Mesendoderm (in vitro differentiated cells): ENCODE measurements around the gene SLC6A12.

Experiments used
- DNase-seq: peaks from one replicate; pipeline ENCODE4 v3.0.0; 2013
- H2AK5ac ChIP-seq: 2 replicates; pipeline ENCODE4 v1.6.1; 2013; ENCODE audit warnings: low read length, inconsistent platforms
- H2BK120ac ChIP-seq: 2 replicates; pipeline ENCODE4 v1.6.1; 2013; ENCODE audit warnings: low read depth, mild to moderate bottlenecking, low read length, moderate library complexity, mixed read lengths
- H2BK15ac ChIP-seq: replicated peaks from 2 replicates; pipeline ENCODE4 v1.6.1; 2013; ENCODE audit warnings: low read depth, mild to moderate bottlenecking, moderate library complexity
- H2BK5ac ChIP-seq: 2 replicates; pipeline ENCODE4 v1.6.1; 2013; ENCODE audit warnings: low read length, inconsistent platforms
- H3K18ac ChIP-seq: 2 replicates; pipeline ENCODE4 v1.6.1; 2013; ENCODE audit warnings: mild to moderate bottlenecking, low read length, mixed read lengths
- H3K23ac ChIP-seq: one replicate; pipeline ENCODE4 v1.6.1; 2013; ENCODE audit warnings: low read length
- H3K27ac ChIP-seq: 2 replicates; pipeline ENCODE4 v1.5.1; 2013; ENCODE audit warnings: low read depth, mild to moderate bottlenecking, inconsistent platforms, low read length, moderate library complexity
- H3K27me3 ChIP-seq: 2 replicates; pipeline ENCODE4 v1.6.1; 2013; ENCODE audit warnings: low read length, control low read depth, mild to moderate bottlenecking, inconsistent platforms; ENCODE audit not compliant: insufficient read depth, poor library complexity
- H3K36me3 ChIP-seq: 2 replicates; pipeline ENCODE4 v1.6.1; 2013; ENCODE audit warnings: low read length, inconsistent platforms; ENCODE audit not compliant: control insufficient read depth, insufficient read depth
- H3K4ac ChIP-seq: one replicate; pipeline ENCODE4 v1.6.1; 2013; ENCODE audit warnings: low read depth, mild to moderate bottlenecking, low read length, moderate library complexity
- H3K4me1 ChIP-seq: 2 replicates; pipeline ENCODE4 v1.6.1; 2013; ENCODE audit warnings: low read depth, low read length, inconsistent platforms; ENCODE audit not compliant: control insufficient read depth
- H3K4me2 ChIP-seq: 2 replicates; pipeline ENCODE4 v1.6.1; 2013; ENCODE audit warnings: low read length
- H3K4me3 ChIP-seq: 2 replicates; pipeline ENCODE4 v1.5.1; 2013; ENCODE audit warnings: mild to moderate bottlenecking, low read length
- H3K56ac ChIP-seq: one replicate; pipeline ENCODE4 v1.6.1; 2013; ENCODE audit warnings: low read length
- H3K79me1 ChIP-seq: 2 replicates; pipeline ENCODE4 v1.6.1; 2013; ENCODE audit warnings: low read length, inconsistent platforms
- H3K79me2 ChIP-seq: 2 replicates; pipeline ENCODE4 v1.6.1; 2013; ENCODE audit warnings: mild to moderate bottlenecking, low read length; ENCODE audit not compliant: control insufficient read depth, insufficient read depth
- H3K9ac ChIP-seq: 2 replicates; pipeline ENCODE4 v1.6.1; 2013; ENCODE audit warnings: low read length, inconsistent platforms
- H4K5ac ChIP-seq: one replicate; pipeline ENCODE4 v1.6.1; 2013; ENCODE audit warnings: low read length
- H4K8ac ChIP-seq: one replicate; pipeline ENCODE4 v1.6.1; 2013; ENCODE audit warnings: low read depth, mild to moderate bottlenecking, control low read depth, low read length, moderate library complexity
- WGBS: extraction: QIAGEN DNeasy Blood & Tissue Kit; methylation state at CpG from one replicate; pipeline ENCODE4 v1.1.7; 2013; ENCODE audit warnings: low lambda C conversion rate, missing lambda C conversion rate; ENCODE audit not compliant: insufficient coverage; ENCODE audit errors: extremely low coverage; 5-methylcytosine and 5-hydroxymethylcytosine counted together

SLC6A12 gene

DNA sequence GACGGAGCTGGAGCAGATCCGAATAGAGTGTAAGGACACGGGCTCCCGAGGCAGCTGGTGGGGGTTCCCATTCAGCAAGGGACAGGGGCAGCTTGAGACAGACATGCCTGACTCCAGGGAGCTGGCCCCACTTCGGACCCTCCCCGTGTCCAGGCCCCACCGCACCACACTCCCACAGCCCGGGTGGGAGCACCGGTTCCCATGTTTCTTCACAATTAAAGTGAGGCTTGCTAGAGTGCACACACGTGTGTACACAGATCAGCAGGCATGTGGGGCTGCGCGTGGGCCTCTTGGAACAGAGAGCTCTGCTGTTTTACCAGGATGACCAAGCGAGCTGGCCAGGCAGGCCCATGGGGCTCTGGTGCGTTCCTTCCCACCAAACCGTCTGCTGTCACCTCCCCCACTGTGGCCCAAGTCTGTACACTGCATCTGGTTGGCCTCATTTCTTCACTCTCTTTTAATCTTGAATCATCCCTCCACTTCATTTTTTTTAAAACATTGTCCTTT lies 48.0 kb downstream of the SLC6A12 start:
- no peak overlapping the region for H3K4me2 ChIP-seq
- H2BK5ac ChIP-seq, result no peak overlapping the region
- no CpG with 5 or more reads among the region's 15 CpGs for WGBS
- H3K36me3 ChIP-seq, result no peaks in the 10 kb centered on the region
- H3K79me2 ChIP-seq, result no peaks in the 10 kb centered on the region
- no peak overlapping the region for H3K4ac ChIP-seq
- H3K18ac ChIP-seq, result no peak overlapping the region
- H4K5ac ChIP-seq, result no peak overlapping the region
- H2BK15ac ChIP-seq, result no peak overlapping the region
- no peak overlapping the region for H3K4me3 ChIP-seq
- DNase-seq, result no peak
- H3K23ac ChIP-seq, result no peak overlapping the region
- no peaks in the 10 kb centered on the region for H3K79me1 ChIP-seq
- peaks cover 6% of the 10 kb centered on the region for H3K4me1 ChIP-seq
- no peak overlapping the region for H2AK5ac ChIP-seq
- no peaks in the 10 kb centered on the region for H3K27me3 ChIP-seq
- H4K8ac ChIP-seq, result no peak overlapping the region
- H2BK120ac ChIP-seq, result no peak overlapping the region
- H3K9ac ChIP-seq, result no peak overlapping the region
- no peak overlapping the region for H3K27ac ChIP-seq
- H3K56ac ChIP-seq, result no peak overlapping the region

DNA sequence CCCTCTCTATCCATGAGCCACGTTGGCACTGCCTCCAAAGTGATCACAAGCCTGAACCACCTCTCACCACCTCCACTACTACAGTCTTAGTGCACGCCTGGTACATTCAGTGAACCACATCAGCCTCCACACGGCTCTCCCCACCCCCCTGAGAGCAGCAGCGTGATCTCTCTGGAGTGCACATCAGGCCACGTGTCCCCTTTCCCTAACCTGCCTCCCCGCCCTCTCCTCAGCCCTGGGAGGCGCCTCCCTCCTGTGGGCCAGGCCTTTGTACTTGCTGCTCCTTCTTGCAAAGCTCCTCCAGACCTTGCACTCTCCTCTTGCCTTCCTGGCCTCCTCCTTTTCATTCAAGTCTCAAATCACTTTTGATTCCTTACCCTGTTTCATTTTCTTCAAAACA lies 49.8 kb downstream of the SLC6A12 start:
- no peak for DNase-seq
- Histone ChIP-seq H3K79me1 (no peaks in the 10 kb centered on the region), H3K27ac (no peak overlapping the region), H3K4me3 (no peak overlapping the region), H2BK15ac (no peak overlapping the region), H2BK120ac (no peak overlapping the region), H3K4me2 (no peak overlapping the region), H3K9ac (no peak overlapping the region), H3K56ac (peak overlapping the region; percentile 62), H4K5ac (no peak overlapping the region), H3K36me3 (no peaks in the 10 kb centered on the region), H2AK5ac (no peak overlapping the region), H4K8ac (no peak overlapping the region), H3K79me2 (no peaks in the 10 kb centered on the region), H3K18ac (no peak overlapping the region), H3K23ac (no peak overlapping the region), H3K4ac (no peak overlapping the region), H2BK5ac (no peak overlapping the region), H3K27me3 (no peaks in the 10 kb centered on the region), H3K4me1 (peaks cover 4% of the 10 kb centered on the region)
- no CpG with 5 or more reads among the region's 7 CpGs for WGBS

DNA sequence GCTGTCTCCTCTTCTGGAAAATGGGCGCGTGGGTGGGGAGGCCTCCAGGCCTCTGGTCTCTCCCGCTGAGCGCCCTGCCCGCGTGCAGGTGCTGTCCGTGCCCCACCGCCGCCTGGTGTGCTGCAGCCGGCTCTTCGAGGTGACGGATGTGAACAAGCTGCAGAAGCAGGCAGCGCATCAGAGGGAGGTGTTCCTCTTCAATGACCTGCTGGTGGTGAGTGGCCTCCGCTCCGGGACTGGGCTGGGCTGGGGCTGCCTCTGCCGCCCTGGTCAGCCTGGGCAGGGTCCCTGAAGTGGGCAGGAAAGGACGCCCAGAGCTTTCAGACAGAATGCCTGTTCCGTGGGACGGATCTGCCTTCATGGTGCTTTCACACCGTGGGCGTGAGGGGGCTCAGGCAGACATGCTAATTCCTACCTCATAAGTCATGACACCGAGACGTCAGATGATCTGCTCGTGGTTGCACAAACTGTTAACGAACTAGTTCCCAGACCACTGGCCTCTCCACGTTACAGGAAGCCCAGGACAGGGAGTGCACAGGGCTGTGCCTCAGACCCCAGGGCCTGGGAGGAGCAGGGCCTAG lies 50.5 kb downstream of the SLC6A12 start:
- no peak overlapping the region for H3K4me3 ChIP-seq
- no peak overlapping the region for H3K9ac ChIP-seq
- no peaks in the 10 kb centered on the region for H3K36me3 ChIP-seq
- no peaks in the 10 kb centered on the region for H3K79me2 ChIP-seq
- H4K8ac ChIP-seq, result no peak overlapping the region
- H4K5ac ChIP-seq, result no peak overlapping the region
- DNase-seq, result no peak
- no peaks in the 10 kb centered on the region for H3K4me1 ChIP-seq
- no peak overlapping the region for H2BK120ac ChIP-seq
- no CpG with 5 or more reads among the region's 26 CpGs for WGBS
- H3K4ac ChIP-seq, result no peak overlapping the region
- H2BK15ac ChIP-seq, result no peak overlapping the region
- no peak overlapping the region for H3K4me2 ChIP-seq
- H2BK5ac ChIP-seq, result no peak overlapping the region
- no peak overlapping the region for H2AK5ac ChIP-seq
- no peak overlapping the region for H3K27ac ChIP-seq
- no peak overlapping the region for H3K23ac ChIP-seq
- H3K18ac ChIP-seq, result no peak overlapping the region
- H3K79me1 ChIP-seq, result no peaks in the 10 kb centered on the region
- no peaks in the 10 kb centered on the region for H3K27me3 ChIP-seq
- no peak overlapping the region for H3K56ac ChIP-seq

DNA sequence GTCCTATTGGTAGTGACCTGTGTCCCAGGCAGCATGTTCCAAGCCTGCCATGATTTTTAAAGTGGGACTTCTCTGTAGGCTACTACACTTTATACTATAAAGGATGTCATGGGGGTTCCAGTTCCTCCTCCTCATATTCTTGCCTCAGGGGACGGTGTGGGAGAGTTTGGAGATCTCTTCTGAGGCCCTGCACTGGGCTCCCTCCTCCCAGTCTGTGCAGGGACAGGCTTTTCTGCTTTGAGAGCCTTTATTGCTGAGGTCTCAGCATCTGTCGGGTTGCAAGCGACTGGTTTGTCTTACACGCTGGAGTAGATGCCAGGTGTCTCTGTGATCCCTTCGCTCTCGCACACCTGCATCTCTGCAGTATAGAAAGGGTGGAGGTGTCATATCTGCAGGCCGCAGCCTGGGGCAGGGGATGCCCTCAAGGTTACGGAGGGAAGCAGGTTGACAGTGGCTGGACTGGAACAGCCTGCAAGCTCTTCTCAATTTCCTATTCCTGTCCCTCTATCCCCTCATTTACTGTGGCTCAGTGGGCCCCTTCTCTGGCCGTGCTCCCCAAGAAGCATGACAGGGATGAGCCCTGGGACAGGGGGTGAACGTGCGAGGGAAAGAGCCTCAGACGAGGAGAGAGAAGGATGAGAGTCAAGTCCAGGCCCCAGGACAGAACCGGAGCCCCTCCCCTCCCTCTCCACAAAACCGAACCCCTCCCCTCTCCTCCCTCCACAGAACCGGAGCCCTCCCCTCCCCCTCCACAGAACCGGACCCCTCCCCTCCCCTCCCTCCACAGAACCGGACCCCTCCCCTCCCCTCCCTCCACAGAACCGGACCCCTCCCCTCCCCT lies 51.3 kb downstream of the SLC6A12 start:
- no peak overlapping the region for H4K8ac ChIP-seq
- no peak for DNase-seq
- H3K79me2 ChIP-seq, result no peaks in the 10 kb centered on the region
- no peak overlapping the region for H3K56ac ChIP-seq
- H3K27me3 ChIP-seq, result no peaks in the 10 kb centered on the region
- no peak overlapping the region for H3K4ac ChIP-seq
- no peak overlapping the region for H2BK120ac ChIP-seq
- no CpG with 5 or more reads among the region's 18 CpGs for WGBS
- H3K9ac ChIP-seq, result no peak overlapping the region
- no peaks in the 10 kb centered on the region for H3K79me1 ChIP-seq
- no peak overlapping the region for H3K4me2 ChIP-seq
- no peak overlapping the region for H3K4me3 ChIP-seq
- H2BK15ac ChIP-seq, result no peak overlapping the region
- no peak overlapping the region for H2BK5ac ChIP-seq
- no peaks in the 10 kb centered on the region for H3K36me3 ChIP-seq
- H3K23ac ChIP-seq, result no peak overlapping the region
- H4K5ac ChIP-seq, result no peak overlapping the region
- no peak overlapping the region for H2AK5ac ChIP-seq
- no peak overlapping the region for H3K27ac ChIP-seq
- no peaks in the 10 kb centered on the region for H3K4me1 ChIP-seq
- no peak overlapping the region for H3K18ac ChIP-seq

DNA sequence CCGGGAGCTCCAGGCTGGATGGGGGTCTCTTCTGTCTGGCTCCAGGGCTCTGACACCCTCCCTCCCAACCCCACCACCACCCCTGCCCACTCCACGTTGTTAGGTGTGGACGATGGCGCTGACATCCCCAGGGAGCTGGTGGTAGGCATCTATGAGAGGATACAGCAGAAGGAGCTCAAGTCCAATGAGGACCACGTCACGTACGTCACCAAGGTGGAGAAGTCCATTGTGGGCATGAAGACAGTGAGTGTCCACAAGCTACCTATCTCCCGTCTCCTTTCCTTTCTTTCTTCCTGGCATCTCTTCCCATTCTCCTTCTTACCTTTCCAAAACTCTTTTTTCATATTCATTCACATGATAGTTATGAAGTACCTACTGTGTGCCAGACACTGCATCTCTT lies 52.1 kb downstream of the SLC6A12 start:
- Histone ChIP-seq H3K79me2 (no peaks in the 10 kb centered on the region), H4K5ac (no peak overlapping the region), H3K18ac (no peak overlapping the region), H2BK120ac (no peak overlapping the region), H3K56ac (no peak overlapping the region), H3K9ac (no peak overlapping the region), H3K79me1 (no peaks in the 10 kb centered on the region), H3K27me3 (no peaks in the 10 kb centered on the region), H2AK5ac (no peak overlapping the region), H3K4me1 (no peaks in the 10 kb centered on the region), H3K27ac (no peak overlapping the region), H2BK15ac (no peak overlapping the region), H3K4me3 (no peak overlapping the region), H2BK5ac (no peak overlapping the region), H3K36me3 (no peaks in the 10 kb centered on the region), H4K8ac (no peak overlapping the region), H3K4me2 (no peak overlapping the region), H3K23ac (no peak overlapping the region), H3K4ac (no peak overlapping the region)
- no CpG with 5 or more reads among the region's 8 CpGs for WGBS
- no peak for DNase-seq
